OCI-LY7 (cell line): ENCODE results near the gene PAXX.

ENCODE experiments used
- EZH2phosphoT487 ChIP-seq: fragments of 200-600 bp; sonication (generic); IDR thresholded peaks from 2 replicates; pipeline ENCODE4 v1.6.1; 2018; ENCODE audit warnings: low read depth, borderline replicate concordance, mild to moderate bottlenecking, mixed run types, antibody characterized with exemption, low read length, moderate library complexity, mixed read lengths
- TF ChIP-seq, protein P1 (sequence below): fragments of 200-600 bp; sonication (generic); conservative IDR thresholded peaks from 2 replicates; pipeline ENCODE4 v1.5.1; 2014; ENCODE audit warnings: mild to moderate bottlenecking, antibody characterized with exemption, low read length, moderate library complexity, mixed read lengths

DNA sequence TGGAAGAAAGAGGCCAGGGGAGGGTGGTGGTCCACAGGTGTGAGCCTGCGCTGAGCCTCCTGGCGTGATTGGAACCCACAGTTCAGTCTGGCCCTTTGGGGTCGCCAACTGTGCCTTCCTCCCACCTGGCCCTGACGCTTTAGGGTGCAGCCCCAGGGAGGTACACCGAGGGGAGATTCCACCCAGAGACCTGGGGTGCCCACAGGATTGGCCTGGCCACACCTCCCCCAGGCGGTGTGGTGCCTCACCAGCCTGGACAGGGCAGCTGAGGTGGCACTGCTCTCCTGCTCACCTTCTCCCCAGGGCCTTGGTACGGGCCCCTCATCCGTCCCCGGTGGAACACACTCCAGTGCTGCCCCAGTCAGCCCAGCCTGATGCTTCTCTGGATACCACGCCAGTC, 5.1 kb downstream of the PAXX start:
- TF ChIP-seq, protein P1, sequence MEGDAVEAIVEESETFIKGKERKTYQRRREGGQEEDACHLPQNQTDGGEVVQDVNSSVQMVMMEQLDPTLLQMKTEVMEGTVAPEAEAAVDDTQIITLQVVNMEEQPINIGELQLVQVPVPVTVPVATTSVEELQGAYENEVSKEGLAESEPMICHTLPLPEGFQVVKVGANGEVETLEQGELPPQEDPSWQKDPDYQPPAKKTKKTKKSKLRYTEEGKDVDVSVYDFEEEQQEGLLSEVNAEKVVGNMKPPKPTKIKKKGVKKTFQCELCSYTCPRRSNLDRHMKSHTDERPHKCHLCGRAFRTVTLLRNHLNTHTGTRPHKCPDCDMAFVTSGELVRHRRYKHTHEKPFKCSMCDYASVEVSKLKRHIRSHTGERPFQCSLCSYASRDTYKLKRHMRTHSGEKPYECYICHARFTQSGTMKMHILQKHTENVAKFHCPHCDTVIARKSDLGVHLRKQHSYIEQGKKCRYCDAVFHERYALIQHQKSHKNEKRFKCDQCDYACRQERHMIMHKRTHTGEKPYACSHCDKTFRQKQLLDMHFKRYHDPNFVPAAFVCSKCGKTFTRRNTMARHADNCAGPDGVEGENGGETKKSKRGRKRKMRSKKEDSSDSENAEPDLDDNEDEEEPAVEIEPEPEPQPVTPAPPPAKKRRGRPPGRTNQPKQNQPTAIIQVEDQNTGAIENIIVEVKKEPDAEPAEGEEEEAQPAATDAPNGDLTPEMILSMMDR = no peak
- no peak for TF ChIP-seq EZH2phosphoT487
